Measurements from ENCODE around the gene LRRC75A.

Gene LRRC75A

GRCh38 chr17:16434662-16435061 lies 57.3 kb downstream of the LRRC75A start:
- H3K9me3 ChIP-seq (ENCODE audit: insufficient read depth, low read depth, low read length) = peaks cover 5% of the 10 kb centered on the region
- H3K27ac ChIP-seq (ENCODE audit: low read depth, low read length) = no peak overlapping the region
- H3K18ac ChIP-seq (ENCODE audit: low read length) = no peak overlapping the region
- H4K12ac ChIP-seq (ENCODE audit: low read depth, low read length) = no peak overlapping the region
- H2BK5ac ChIP-seq (ENCODE audit: low read depth, low read length, poor library complexity) = no peak overlapping the region
- H2BK120ac ChIP-seq (ENCODE audit: insufficient read depth, low read length, poor library complexity) = no peak overlapping the region
- no peak overlapping the region for H4K8ac ChIP-seq (ENCODE audit: low read depth, low read length)
- no CpG with 5 or more reads among the region's 8 CpGs for WGBS (ENCODE audit: extremely low coverage, insufficient coverage, insufficient read length)
- no peak overlapping the region for H3K4ac ChIP-seq (ENCODE audit: low read depth, low read length)
- no peak overlapping the region for H3K23ac ChIP-seq (ENCODE audit: low read length)
- peaks cover 7% of the 10 kb centered on the region for H3K79me2 ChIP-seq (ENCODE audit: control insufficient read depth, insufficient read depth, low read length, poor library complexity)
- peaks cover 10% of the 10 kb centered on the region for H3K79me1 ChIP-seq (ENCODE audit: low read length)
- H2AFZ ChIP-seq (ENCODE audit: insufficient read depth, low read length, poor library complexity) = no peak overlapping the region
- H3K4me1 ChIP-seq (ENCODE audit: control insufficient read depth in 1 of 2, insufficient read depth in 2 of 2, low read length in 2 of 2) = peaks cover 3 to 4% of the 10 kb centered on the region in 2 experiments
- peak overlapping the region; percentile 18 for H3K4me3 ChIP-seq (ENCODE audit: low read depth, low read length)
- H2BK12ac ChIP-seq (ENCODE audit: low read length) = no peak overlapping the region
- H3K9ac ChIP-seq (ENCODE audit: low read length) = no peak overlapping the region
- H3K36me3 ChIP-seq (ENCODE audit: control insufficient read depth in 1 of 2, insufficient read depth in 2 of 2, low read length in 2 of 2) = peaks cover 0 to 4% of the 10 kb centered on the region in 2 experiments
- no peak overlapping the region for H3K14ac ChIP-seq (ENCODE audit: low read length)
- H4K91ac ChIP-seq (ENCODE audit: low read depth, low read length) = no peak overlapping the region
- no peak overlapping the region for H2AK5ac ChIP-seq (ENCODE audit: low read length)
- no peaks in the 10 kb centered on the region for H3K27me3 ChIP-seq (ENCODE audit: insufficient read depth, low read length)
- no peak overlapping the region for H3K4me2 ChIP-seq (ENCODE audit: low read length)
- no peak for DNase-seq

- peaks cover 4% of the 10 kb centered on the region for H3K79me1 ChIP-seq (ENCODE audit: low read length)
- no peak overlapping the region for H2BK12ac ChIP-seq (ENCODE audit: low read length)
- no peak overlapping the region for H3K14ac ChIP-seq (ENCODE audit: low read length)
- H4K12ac ChIP-seq (ENCODE audit: low read depth, low read length) = no peak overlapping the region
- H3K4ac ChIP-seq (ENCODE audit: low read depth, low read length) = no peak overlapping the region
- no peak for DNase-seq
- H3K9ac ChIP-seq (ENCODE audit: low read length) = no peak overlapping the region
- no peak overlapping the region for H3K27ac ChIP-seq (ENCODE audit: low read depth, low read length)
- H4K91ac ChIP-seq (ENCODE audit: low read depth, low read length) = no peak overlapping the region
- H2AFZ ChIP-seq (ENCODE audit: insufficient read depth, low read length, poor library complexity) = no peak overlapping the region
- H3K9me3 ChIP-seq (ENCODE audit: insufficient read depth, low read depth, low read length) = peaks cover 5% of the 10 kb centered on the region
- H2BK120ac ChIP-seq (ENCODE audit: insufficient read depth, low read length, poor library complexity) = no peak overlapping the region
- no peak overlapping the region for H3K23ac ChIP-seq (ENCODE audit: low read length)
- H4K8ac ChIP-seq (ENCODE audit: low read depth, low read length) = no peak overlapping the region
- no peak overlapping the region for H2AK5ac ChIP-seq (ENCODE audit: low read length)
- no peak overlapping the region for H3K18ac ChIP-seq (ENCODE audit: low read length)
- H3K4me2 ChIP-seq (ENCODE audit: low read length) = no peak overlapping the region
- peak overlapping the region; percentile 13 for H3K4me3 ChIP-seq (ENCODE audit: low read depth, low read length)
- H3K4me1 ChIP-seq (ENCODE audit: control insufficient read depth in 1 of 2, insufficient read depth in 2 of 2, low read length in 2 of 2) = peaks cover 3 to 4% of the 10 kb centered on the region in 2 experiments
- no CpG with 5 or more reads among the region's 5 CpGs for WGBS (ENCODE audit: extremely low coverage, insufficient coverage, insufficient read length)
- no peaks in the 10 kb centered on the region for H3K79me2 ChIP-seq (ENCODE audit: control insufficient read depth, insufficient read depth, low read length, poor library complexity)
- H3K36me3 ChIP-seq (ENCODE audit: control insufficient read depth in 1 of 2, insufficient read depth in 2 of 2, low read length in 2 of 2) = peaks cover 0 to 9% of the 10 kb centered on the region in 2 experiments
- H2BK5ac ChIP-seq (ENCODE audit: low read depth, low read length, poor library complexity) = no peak overlapping the region
- H3K27me3 ChIP-seq (ENCODE audit: insufficient read depth, low read length) = no peaks in the 10 kb centered on the region
These were observed 58.5 kb downstream of the LRRC75A start for GRCh38 chr17:16433514-16433913.

DNA sequence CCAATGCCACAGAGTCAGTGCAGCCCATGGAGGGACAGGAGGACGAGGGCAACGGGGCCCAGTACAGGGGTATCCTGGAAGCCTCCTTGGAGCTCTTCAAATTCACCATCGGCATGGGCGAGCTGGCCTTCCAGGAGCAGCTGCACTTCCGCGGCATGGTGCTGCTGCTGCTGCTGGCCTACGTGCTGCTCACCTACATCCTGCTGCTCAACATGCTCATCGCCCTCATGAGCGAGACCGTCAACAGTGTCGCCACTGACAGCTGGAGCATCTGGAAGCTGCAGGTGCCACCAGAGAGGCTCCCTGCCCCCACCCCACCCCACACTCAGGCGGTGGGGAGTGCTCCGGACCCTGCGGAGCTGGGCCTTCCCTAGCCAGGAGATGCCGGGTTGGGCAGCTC lies 60.0 kb downstream of the LRRC75A start:
- Histone ChIP-seq H2AK5ac (ENCODE audit: low read length) (no peak overlapping the region), H3K36me3 (ENCODE audit: control insufficient read depth in 1 of 2, insufficient read depth in 2 of 2, low read length in 2 of 2) (peaks cover 0 to 9% of the 10 kb centered on the region in 2 experiments), H3K4ac (ENCODE audit: low read depth, low read length) (no peak overlapping the region), H3K79me2 (ENCODE audit: control insufficient read depth, insufficient read depth, low read length, poor library complexity) (no peaks in the 10 kb centered on the region), H3K27ac (ENCODE audit: low read depth, low read length) (no peak overlapping the region), H4K12ac (ENCODE audit: low read depth, low read length) (no peak overlapping the region), H3K4me2 (ENCODE audit: low read length) (no peak overlapping the region), H4K91ac (ENCODE audit: low read depth, low read length) (no peak overlapping the region), H3K23ac (ENCODE audit: low read length) (no peak overlapping the region), H2AFZ (ENCODE audit: insufficient read depth, low read length, poor library complexity) (no peak overlapping the region), H2BK12ac (ENCODE audit: low read length) (no peak overlapping the region), H4K8ac (ENCODE audit: low read depth, low read length) (no peak overlapping the region), H2BK5ac (ENCODE audit: low read depth, low read length, poor library complexity) (no peak overlapping the region), H3K79me1 (ENCODE audit: low read length) (no peaks in the 10 kb centered on the region), H3K9me3 (ENCODE audit: insufficient read depth, low read depth, low read length) (peaks cover 5% of the 10 kb centered on the region), H3K9ac (ENCODE audit: low read length) (no peak overlapping the region), H3K27me3 (ENCODE audit: insufficient read depth, low read length) (no peaks in the 10 kb centered on the region), H3K4me1 (ENCODE audit: control insufficient read depth in 1 of 2, insufficient read depth in 2 of 2, low read length in 2 of 2) (peaks cover 0 to 3% of the 10 kb centered on the region in 2 experiments), H3K4me3 (ENCODE audit: low read depth, low read length) (no peak overlapping the region), H3K14ac (ENCODE audit: low read length) (no peak overlapping the region), H3K18ac (ENCODE audit: low read length) (no peak overlapping the region), H2BK120ac (ENCODE audit: insufficient read depth, low read length, poor library complexity) (no peak overlapping the region)
- DNase-seq = no peak
- no CpG with 5 or more reads among the region's 15 CpGs for WGBS (ENCODE audit: extremely low coverage, insufficient coverage, insufficient read length)

- H4K12ac ChIP-seq (ENCODE audit: low read depth, low read length) = no peak overlapping the region
- no peak overlapping the region for H2AFZ ChIP-seq (ENCODE audit: insufficient read depth, low read length, poor library complexity)
- no peak overlapping the region for H4K91ac ChIP-seq (ENCODE audit: low read depth, low read length)
- no peak overlapping the region for H4K8ac ChIP-seq (ENCODE audit: low read depth, low read length)
- H3K4me2 ChIP-seq (ENCODE audit: low read length) = no peak overlapping the region
- peaks cover 5% of the 10 kb centered on the region for H3K9me3 ChIP-seq (ENCODE audit: insufficient read depth, low read depth, low read length)
- no peak overlapping the region for H3K27ac ChIP-seq (ENCODE audit: low read depth, low read length)
- no peak overlapping the region for H3K9ac ChIP-seq (ENCODE audit: low read length)
- WGBS (ENCODE audit: extremely low coverage, insufficient coverage, insufficient read length) = no CpG with 5 or more reads among the region's 6 CpGs
- H2BK120ac ChIP-seq (ENCODE audit: insufficient read depth, low read length, poor library complexity) = no peak overlapping the region
- H2BK5ac ChIP-seq (ENCODE audit: low read depth, low read length, poor library complexity) = no peak overlapping the region
- no peak overlapping the region for H3K4ac ChIP-seq (ENCODE audit: low read depth, low read length)
- H3K36me3 ChIP-seq (ENCODE audit: control insufficient read depth in 1 of 2, insufficient read depth in 2 of 2, low read length in 2 of 2) = peaks cover 0 to 16% of the 10 kb centered on the region in 2 experiments
- H3K4me3 ChIP-seq (ENCODE audit: low read depth, low read length) = no peak overlapping the region
- H3K79me2 ChIP-seq (ENCODE audit: control insufficient read depth, insufficient read depth, low read length, poor library complexity) = no peaks in the 10 kb centered on the region
- H3K27me3 ChIP-seq (ENCODE audit: insufficient read depth, low read length) = no peaks in the 10 kb centered on the region
- no peak overlapping the region for H3K23ac ChIP-seq (ENCODE audit: low read length)
- H3K18ac ChIP-seq (ENCODE audit: low read length) = no peak overlapping the region
- H3K4me1 ChIP-seq (ENCODE audit: control insufficient read depth in 1 of 2, insufficient read depth in 2 of 2, low read length in 2 of 2) = peaks cover 0 to 2% of the 10 kb centered on the region in 2 experiments
- H3K14ac ChIP-seq (ENCODE audit: low read length) = no peak overlapping the region
- H3K79me1 ChIP-seq (ENCODE audit: low read length) = no peaks in the 10 kb centered on the region
- H2AK5ac ChIP-seq (ENCODE audit: low read length) = no peak overlapping the region
- no peak overlapping the region for H2BK12ac ChIP-seq (ENCODE audit: low read length)
- DNase-seq = no peak
These were observed 61.3 kb downstream of the LRRC75A start for GRCh38 chr17:16430650-16431049.

Data from trophoblast cell (in vitro differentiated cells and primary cell).